OCI-M1 (cell line): Measurements from ENCODE around the gene RAB11FIP2.

ENCODE experiments used
- DNase-seq: peaks from one replicate; lab custom pipeline; 2025; lab: John Stamatoyannopoulos, UW

RAB11FIP2 gene

GRCh38 chr10:117980755-117981702 is 65.7 kb downstream of the RAB11FIP2 start:
- DNase-seq: no peak

DNA sequence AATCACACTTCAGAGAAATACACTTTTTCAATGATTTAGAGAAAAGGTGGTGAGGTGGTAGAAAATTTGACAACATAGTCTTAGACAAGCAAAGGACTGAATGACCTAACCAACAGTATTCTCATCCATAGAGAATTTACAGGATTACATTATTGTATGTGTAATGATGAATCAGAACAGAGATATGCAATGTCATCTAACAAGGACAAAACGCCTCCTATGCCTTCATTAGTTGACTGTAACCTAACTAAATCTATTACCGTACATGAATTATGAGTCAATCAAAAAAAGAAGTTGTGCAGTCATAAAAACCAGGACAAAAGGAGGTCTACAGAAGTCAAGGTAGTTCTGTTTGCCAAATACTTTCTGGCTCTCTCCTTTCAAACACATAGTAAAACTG is 66.5 kb downstream of the RAB11FIP2 start:
- DNase-seq: no peak

DNA sequence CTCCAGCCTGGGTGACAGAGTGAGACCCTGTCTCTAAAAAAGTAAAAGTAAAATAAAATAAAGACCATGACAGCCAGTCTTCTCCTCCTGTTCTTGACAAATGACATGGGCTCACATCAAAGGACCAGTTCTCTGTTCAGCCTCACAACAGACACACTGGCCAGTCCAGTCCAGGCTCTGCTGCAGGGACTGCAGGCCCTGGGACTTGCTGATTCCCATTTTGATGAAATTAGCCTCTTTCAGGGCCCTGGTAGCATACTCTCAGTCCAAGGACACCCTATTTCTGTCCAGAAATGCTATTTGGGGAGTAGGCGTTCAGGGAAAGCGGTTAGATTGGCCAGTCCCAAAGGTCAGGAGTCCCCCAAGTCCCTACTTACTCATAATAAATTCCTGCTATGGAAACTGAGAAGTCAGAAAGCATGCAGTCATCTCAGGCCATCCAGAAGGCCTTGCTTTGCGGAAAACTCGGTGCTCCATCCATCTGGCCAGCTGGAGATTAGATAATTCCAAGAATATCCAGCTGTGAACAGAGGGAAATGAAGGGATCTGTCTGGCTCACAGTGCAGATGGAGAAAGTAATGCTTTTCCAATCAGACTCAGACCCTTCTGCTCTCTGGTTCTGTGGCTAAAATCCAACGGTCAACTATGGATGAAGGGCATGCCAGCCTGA is 74.4 kb downstream of the RAB11FIP2 start:
- no peak for DNase-seq

- DNase-seq: no peak
Observed at GRCh38 chr10:117970962-117971361, 75.8 kb downstream of the RAB11FIP2 start.

DNA sequence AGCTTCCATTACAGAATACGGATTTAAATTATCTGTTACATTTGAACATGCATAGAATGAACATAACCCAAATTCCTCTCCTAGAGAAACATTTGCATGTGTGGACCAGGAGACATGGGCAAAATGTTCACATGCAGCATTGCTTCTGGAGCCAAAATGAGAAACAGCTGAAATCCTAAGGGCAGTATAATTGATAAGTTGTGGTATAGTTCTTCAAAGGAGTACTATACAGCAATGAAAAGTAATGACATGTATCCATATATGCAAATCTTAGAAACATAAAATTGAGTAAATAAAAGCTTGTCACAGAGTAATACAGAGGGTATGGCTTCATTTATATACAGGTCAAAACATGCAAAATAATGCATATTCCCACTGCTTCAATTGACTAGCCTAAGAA is 77.1 kb downstream of the RAB11FIP2 start:
- DNase-seq: no peak

DNA sequence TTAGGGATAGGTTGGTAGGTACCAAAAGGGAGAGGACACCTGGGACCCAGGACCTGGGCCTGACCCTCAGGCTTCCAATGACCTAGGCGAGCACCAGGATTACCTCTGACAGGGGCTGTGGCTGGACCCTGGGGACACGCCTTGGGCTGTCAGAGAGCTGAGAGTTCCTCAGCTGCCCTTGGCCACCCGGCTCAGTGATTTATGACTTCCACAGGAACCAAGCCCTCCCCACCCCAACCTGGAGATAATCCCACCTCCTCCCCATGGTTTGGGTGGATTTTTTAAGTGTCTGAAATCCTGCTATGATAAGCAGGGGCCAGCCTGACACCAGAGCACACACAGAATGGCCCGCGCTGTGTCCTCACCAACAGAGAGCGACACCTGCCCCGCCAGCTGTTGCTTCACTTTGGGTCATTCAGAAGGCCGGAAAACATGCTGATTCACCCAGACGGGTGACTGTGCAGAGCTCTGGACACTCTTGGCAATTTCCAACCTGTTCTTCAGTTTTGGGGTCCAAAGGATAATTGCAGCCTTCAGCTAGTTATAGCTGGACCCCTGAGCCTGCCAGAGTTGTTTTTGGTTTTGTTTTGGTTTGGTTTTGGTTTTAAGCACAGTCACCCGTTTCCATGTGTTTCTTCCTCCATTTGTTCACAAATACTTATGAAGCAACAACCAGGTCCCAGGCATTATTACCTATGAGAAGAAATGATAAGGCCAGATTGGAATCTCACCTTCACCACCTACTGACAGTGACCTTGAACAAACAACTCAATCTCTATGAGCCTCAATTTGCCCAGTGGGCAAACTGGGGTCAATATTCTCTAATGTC is 78.2 kb downstream of the RAB11FIP2 start:
- no peak for DNase-seq

DNA sequence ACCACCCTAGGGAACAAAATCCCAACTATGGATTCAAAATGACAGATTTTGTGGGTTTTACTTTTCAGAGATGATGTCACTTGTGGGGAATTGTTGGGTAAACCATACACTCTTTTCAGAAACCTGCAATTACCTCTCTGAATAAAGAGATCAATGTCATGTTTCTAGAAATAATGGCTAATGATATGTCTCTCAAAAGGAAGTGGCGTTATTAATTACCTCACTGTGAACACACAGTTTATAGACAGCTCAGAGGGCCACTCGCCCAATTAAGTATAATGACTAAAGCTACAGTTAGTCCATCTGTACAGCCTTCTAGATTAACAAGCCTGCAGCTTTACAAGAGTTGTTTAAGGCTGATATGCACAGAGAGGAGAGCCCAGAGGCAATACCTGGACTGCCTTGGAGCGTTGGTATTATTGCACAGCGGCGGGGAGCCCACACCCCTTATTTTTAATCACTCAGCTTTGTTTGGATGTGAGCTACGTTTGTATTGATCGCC is 79.5 kb downstream of the RAB11FIP2 start:
- no peak for DNase-seq

GRCh38 chr10:117965984-117966383 is 80.8 kb downstream of the RAB11FIP2 start:
- DNase-seq: no peak

DNA sequence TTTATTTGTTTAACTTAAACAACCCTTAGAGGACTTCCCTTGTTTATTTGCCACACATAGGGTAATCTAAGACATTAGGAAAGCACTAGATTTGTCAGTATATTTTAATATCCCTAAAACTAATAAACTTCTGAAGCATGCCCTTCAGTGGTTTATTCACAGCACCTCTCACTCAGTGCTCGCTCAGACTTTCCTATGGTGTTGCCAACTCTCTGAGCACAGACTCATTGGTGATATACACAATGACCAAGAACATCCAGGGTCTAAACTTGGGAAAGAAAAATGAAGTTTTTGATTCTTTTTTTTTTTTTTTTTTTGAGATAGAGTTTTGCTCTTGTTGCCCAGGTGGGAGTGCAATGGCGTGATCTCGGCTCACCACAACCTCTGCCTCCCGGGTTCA is 82.2 kb downstream of the RAB11FIP2 start:
- DNase-seq: no peak

- DNase-seq: no peak
Observed at GRCh38 chr10:117960345-117960935, 86.3 kb downstream of the RAB11FIP2 start.

GRCh38 chr10:117956972-117957371 is 89.8 kb downstream of the RAB11FIP2 start:
- DNase-seq: no peak

DNA sequence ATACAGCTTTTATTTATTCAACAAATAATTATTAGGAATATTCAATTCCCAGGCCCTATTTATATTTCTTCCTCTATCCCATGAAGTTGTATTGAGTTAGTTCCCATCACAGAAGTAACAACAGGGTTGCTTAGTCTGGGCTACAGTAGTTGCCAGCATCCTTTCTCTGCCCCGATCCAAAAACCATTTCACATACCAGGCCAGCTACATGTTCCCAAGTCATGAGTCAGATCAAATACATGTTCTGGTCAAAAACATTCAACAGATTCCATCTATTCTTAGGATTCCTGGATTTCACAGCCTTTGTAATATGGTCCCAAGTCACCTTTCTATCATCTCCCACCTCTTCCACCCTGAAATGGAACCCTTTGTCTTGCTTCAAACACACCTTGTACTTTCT is 91.6 kb downstream of the RAB11FIP2 start:
- no peak for DNase-seq
